Coronary artery (tissue), 2 donors: ENCODE data around the gene PRAMEF1.
"Not testable (repeated sequence)": the region's sequence is repeated elsewhere in the genome, so short reads cannot be mapped to it uniquely, and the experiment has no call there.

Experiments
- DNase-seq: peaks from one replicate; pipeline ENCODE4 v3.0.0-alpha.2; 2017; ENCODE audit warnings: low spot score
- H3K27ac ChIP-seq, 2 donors: fragments of 200-600 bp; sonication (generic); one replicate each; pipeline ENCODE4 v1.5.1; 2016 to 2019
- H3K4me3 ChIP-seq: fragments of 200-600 bp; sonication (generic); 2 replicates; pipeline ENCODE4 v1.5.1; 2016; ENCODE audit warnings: mild to moderate bottlenecking, moderate library complexity
- CTCF ChIP-seq: fragments of 200-600 bp; sonication (generic); IDR thresholded peaks from one replicate; pipeline ENCODE4 v1.5.1; 2019; ENCODE audit warnings: antibody characterized with exemption

The PRAMEF1 gene

GRCh38 chr1:12791097-12791496 is at the start of gene PRAMEF1:
TSS of gene PRAMEF1 (plus strand) at chr1:12791397. CDS start at chr1:12793228, 1,831 bp downstream.
- not testable (repeated sequence) for H3K4me3 ChIP-seq, DNase-seq, H3K27ac ChIP-seq

GRCh38 chr1:12741946-12742345 is 49.3 kb upstream of the PRAMEF1 start:
- DNase-seq: no peak
- TF ChIP-seq CTCF: no peak
- no peak overlapping the region for H3K27ac ChIP-seq
- no peak overlapping the region for H3K4me3 ChIP-seq

GRCh38 chr1:12745126-12745991 is 45.8 kb upstream of the PRAMEF1 start:
- Histone ChIP-seq H3K27ac (no peak overlapping the region), H3K4me3 (no peak overlapping the region)
- no peak for DNase-seq
- TF ChIP-seq CTCF: no peak

GRCh38 chr1:12745992-12746323 is 45.2 kb upstream of the PRAMEF1 start, which contains the start of gene CFAP107:
TSS of gene CFAP107 (plus strand) at chr1:12746200. CDS start at chr1:12746431, 231 bp downstream.
- H3K4me3 ChIP-seq: no peak within 1 kb of the TSS
- H3K27ac ChIP-seq: no peak within 1 kb of the TSS
- DNase-seq: no peak
- no peak for TF ChIP-seq CTCF

GRCh38 chr1:12748778-12749355 is 42.3 kb upstream of the PRAMEF1 start:
- H3K4me3 ChIP-seq: no peak overlapping the region
- H3K27ac ChIP-seq: no peak overlapping the region
- no peak for TF ChIP-seq CTCF
- DNase-seq: no peak

GRCh38 chr1:12754738-12755137 is 36.5 kb upstream of the PRAMEF1 start:
- Histone ChIP-seq H3K4me3 (no peak overlapping the region), H3K27ac (no peak overlapping the region)
- DNase-seq: no peak
- TF ChIP-seq CTCF: no peak

GRCh38 chr1:12756273-12756672 is 34.9 kb upstream of the PRAMEF1 start:
- H3K4me3 ChIP-seq: no peak overlapping the region
- TF ChIP-seq CTCF: no peak

More at GRCh38 chr1:12756273-12756672, 34.9 kb upstream of the PRAMEF1 start:
- DNase-seq: no peak
- no peak overlapping the region for H3K27ac ChIP-seq
